VCaP (cell line): Measurements from ENCODE around the gene CALHM2.
A peak's percentile ranks its signal among the peaks of the same experiment; 100 is the strongest.

Experiments
- H3K27ac ChIP-seq: fragments of 450-650 bp; 2 replicates; pipeline ENCODE4 v1.5.1; 2017
- TF ChIP-seq, protein P1 (sequence below): fragments of 450-650 bp; conservative IDR thresholded peaks from 2 replicates; pipeline ENCODE4 v1.5.1; 2017; ENCODE audit warnings: mild to moderate bottlenecking, moderate library complexity

The CALHM2 gene

DNA sequence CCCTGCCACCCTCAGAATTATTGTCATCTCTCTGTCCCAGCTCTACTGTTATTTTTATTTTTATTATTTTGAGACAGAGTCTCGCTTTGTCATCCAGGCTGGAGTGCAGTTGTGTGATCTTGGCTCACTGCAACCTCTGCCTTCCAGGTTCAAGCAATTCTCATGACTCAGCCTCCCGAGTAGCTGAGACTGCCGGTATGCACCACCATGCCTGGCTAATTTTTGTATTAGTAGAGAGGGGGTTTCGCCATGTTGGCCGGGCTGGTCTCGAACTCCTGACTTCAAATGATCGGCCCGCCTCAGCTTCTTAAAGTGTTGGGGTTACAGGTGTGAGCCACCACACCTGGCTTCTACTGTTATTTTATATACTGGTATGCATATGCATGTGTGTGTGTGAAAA is 11.0 kb downstream of the CALHM2 start:
- H3K27ac ChIP-seq: no peak overlapping the region

DNA sequence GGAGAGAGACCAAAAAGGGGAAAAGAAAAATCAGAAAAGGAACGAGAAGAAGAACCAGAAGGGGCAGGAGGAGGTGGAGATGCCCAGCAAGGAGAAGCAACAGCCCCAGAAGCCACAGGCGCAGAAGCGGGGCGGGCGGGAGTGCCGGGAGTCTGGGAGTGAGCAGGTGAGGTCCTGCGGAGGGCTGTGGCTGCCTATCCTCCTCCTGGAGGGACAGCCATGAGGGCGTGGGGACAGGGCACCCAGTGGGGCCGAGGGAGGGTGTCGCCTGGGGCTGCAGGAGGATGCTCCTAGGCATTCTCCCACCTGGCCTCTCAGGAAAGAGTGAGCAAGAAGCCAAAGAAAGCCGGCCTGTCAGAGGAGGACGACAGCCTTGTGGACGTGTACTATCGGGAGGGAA is 11.8 kb downstream of the CALHM2 start:
- TF ChIP-seq, protein P1, sequence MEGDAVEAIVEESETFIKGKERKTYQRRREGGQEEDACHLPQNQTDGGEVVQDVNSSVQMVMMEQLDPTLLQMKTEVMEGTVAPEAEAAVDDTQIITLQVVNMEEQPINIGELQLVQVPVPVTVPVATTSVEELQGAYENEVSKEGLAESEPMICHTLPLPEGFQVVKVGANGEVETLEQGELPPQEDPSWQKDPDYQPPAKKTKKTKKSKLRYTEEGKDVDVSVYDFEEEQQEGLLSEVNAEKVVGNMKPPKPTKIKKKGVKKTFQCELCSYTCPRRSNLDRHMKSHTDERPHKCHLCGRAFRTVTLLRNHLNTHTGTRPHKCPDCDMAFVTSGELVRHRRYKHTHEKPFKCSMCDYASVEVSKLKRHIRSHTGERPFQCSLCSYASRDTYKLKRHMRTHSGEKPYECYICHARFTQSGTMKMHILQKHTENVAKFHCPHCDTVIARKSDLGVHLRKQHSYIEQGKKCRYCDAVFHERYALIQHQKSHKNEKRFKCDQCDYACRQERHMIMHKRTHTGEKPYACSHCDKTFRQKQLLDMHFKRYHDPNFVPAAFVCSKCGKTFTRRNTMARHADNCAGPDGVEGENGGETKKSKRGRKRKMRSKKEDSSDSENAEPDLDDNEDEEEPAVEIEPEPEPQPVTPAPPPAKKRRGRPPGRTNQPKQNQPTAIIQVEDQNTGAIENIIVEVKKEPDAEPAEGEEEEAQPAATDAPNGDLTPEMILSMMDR: no peak
- no peak overlapping the region for H3K27ac ChIP-seq

More for the DNA sequence above, 11.0 kb downstream of the CALHM2 start:
- TF ChIP-seq, protein P1: no peak

DNA sequence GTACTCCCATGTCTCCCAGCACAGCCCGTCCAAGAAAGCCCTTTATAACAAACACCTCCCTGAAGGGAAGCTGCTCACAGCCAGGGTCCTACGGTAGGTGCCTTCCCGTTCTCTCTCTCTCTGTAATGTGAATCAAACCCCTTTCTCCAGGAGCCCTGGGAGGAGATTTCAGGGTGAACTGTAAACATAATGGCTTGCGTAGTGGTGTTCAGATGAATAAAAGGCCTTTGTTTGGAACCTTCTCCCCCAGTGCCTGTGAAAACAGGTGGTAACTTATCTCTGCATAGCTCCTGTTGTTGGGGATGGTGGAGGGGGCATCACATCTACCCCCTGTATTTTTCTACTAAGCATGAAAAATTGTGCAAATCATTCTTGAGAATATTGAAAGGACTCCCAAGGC is 12.4 kb downstream of the CALHM2 start:
- no peak overlapping the region for H3K27ac ChIP-seq
- TF ChIP-seq, protein P1: no peak

DNA sequence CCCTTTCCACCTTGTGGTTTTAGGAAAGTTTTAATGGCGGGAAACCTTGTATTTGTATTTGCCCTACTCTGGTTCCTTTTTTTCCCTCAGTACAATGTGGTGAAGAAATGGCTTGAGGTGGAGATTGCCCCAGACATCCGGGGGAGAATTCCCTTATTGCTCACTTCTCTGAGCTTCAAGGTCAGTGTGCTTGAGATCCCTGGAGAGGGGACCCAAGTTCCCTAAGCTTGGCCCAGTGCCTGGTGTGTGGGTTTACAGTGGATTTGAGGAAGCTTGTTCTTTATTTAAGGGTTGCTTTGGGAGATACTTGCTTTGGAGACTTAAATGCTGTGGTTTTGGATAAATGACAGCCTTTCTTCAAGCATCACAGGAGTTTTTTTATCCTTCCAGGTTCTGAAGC is 18.3 kb downstream of the CALHM2 start:
- TF ChIP-seq, protein P1: no peak
- H3K27ac ChIP-seq: no peak overlapping the region

DNA sequence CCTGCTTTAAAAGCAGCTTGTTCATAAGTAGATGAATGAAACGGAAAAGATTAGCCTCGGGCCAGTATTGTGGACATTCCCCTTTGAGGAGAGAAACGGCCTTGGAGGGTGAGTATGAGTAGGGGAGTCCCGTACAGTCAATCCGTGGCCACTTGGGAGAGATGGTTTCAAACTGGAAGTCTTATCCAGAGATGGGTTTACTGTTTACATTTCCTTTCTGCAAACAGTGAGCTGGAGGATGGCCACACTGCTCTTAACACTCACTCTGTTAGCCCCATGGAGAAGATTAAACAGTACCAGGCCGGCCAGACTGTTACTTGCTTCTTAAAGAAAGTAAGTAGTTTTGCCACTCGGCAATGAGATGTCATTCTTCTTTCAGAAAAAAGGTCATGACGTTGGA is 20.3 kb downstream of the CALHM2 start:
- TF ChIP-seq, protein P1: no peak
- H3K27ac ChIP-seq: peak overlapping the region; percentile 41

DNA sequence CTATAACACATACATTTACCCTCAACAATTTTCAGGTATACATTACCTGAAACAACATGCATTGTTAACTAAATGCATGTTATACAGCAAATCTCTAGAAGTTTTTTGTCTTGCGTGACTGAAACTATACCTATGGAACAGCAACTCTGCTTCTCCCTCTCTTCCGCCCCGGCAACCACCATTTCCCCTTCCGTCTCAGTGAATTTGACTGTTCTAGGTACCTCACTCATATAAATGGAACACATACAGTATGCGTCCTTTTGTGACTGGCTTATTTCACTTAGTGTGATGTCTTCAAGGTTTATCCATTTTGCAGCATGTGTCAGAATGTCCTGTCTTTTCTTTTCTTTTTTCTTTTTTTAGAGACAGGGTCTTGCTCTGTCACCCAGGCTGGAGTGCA is 22.5 kb downstream of the CALHM2 start:
- no peak overlapping the region for H3K27ac ChIP-seq
- TF ChIP-seq, protein P1: no peak

DNA sequence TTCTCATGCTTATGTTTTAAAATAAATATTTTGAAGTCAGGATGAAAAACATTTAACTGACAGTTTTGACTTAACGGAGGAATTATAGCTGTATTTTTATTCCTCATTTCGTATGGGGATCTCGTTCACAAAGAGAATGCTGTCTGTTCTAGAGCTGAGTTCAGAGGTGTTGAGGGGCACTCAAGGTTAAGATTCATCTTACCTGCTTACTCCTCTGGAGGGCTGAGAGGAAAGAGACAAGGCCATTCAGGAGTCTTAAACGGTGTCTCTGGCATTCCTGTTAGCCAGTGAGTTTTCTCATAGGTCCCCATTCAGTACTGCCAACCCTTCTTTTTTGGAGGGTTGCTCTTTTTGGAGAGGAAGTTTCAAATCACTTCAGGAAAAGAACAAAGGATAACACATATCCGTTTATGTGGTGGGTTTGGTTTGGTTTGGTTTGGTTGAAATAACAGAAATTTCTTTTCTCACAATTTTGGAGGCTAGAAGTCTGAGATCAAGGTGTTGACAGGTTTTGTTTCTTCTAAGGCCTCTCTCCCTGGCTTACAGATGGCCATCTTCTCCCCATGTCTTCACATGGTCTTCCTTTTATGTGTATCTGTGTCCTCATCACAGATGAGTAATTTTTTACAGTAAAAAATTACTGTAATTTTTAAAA is 23.1 kb downstream of the CALHM2 start:
- H3K27ac ChIP-seq: no peak overlapping the region
- TF ChIP-seq, protein P1: no peak
